GM04503 (cell line): ENCODE measurements around the gene MIER3.
"Not testable (repeated sequence)": the region's sequence is repeated elsewhere in the genome, so short reads cannot be mapped to it uniquely, and the experiment has no call there.

ENCODE experiments used
- DNase-seq: peaks from one replicate; pipeline ENCODE4 v3.0.0-alpha.2; 2012; ENCODE audit warnings: low read depth

Gene MIER3, protein sequence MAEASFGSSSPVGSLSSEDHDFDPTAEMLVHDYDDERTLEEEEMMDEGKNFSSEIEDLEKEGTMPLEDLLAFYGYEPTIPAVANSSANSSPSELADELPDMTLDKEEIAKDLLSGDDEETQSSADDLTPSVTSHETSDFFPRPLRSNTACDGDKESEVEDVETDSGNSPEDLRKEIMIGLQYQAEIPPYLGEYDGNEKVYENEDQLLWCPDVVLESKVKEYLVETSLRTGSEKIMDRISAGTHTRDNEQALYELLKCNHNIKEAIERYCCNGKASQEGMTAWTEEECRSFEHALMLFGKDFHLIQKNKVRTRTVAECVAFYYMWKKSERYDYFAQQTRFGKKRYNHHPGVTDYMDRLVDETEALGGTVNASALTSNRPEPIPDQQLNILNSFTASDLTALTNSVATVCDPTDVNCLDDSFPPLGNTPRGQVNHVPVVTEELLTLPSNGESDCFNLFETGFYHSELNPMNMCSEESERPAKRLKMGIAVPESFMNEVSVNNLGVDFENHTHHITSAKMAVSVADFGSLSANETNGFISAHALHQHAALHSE

DNA sequence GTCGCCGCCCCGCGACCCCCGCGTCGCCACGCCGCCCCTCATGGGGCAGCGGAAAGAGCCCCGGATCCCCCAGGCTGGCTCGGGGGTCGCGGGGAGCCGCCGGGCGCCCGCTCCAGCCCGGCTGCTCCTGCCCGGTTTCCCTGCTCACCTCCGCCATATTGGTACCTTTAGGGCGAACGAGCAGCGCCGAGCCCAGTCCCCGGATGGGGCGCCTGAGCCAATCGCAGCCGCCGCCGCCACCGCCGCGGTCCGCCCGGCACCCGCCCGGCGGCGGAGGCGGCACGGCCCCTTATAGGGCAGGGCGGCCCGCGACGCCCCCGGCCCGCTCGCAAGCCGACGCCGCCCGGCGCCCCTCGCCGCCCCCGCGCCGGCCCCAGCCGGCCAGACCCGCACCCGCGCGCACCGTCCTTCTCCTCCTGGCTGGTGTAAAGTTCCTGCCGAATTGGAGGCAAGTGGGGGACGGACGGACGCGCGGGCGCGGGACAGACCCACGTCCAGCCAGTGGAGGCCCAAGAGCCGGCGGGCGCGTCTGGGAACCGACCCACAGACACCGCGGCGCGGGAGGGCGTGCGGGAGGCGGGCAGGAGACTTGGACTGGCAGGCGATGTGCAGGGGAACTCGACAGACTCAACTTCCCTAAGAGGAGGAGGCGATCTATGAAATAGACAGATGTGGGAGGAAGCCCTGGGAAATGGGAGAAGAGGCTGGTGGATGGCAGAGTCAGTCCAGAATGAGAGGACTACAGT is at the start of gene MIER3:
Gene MIER3, minus strand, starts transcription at position 178 of the 746 bp plus-strand sequence. Its CDS starts 21 bp downstream, at position 157.
- peak; percentile 9 for DNase-seq

GRCh38 chr5:56995596-56995995 is 43.7 kb upstream of the MIER3 start:
- no peak for DNase-seq

- no peak for DNase-seq
These were observed 41.3 kb upstream of the MIER3 start for GRCh38 chr5:56993241-56993640.

DNA sequence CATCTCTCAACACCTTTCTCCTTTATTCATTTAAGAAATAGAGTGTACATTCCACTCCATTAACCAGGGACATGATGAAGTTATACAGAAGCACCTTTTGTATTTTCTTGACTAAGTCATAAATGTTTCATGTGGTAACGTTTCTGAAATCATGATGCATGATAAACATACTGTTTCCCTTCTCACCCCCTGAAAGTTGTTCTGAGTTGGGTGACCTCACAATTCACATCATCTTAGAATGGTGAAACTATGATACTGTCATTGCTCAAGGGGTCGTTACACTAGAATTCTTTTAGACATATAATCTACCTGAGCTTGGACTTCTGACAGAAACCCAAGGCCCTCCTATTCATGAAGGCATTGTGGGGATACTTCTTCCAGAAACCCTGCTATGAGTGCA is 37.8 kb upstream of the MIER3 start:
- no peak for DNase-seq

DNA sequence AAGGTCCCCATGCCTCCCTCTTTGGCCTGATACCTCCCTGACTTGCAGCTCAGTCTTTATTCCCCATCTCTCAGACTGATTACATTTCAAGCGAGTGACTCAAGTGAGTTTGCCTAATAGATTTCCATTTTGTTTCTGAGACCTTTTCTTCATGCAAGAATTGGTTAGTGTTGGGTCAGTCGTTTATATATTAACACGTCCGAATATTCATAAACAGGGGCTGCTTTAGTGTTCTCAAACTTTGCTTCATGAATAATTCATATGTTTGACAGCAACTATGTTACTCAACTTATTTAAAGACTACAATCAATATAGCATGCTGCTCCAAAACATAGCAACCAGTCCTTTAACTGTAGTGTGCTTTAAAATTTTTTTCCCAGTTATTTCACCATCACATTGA is 36.6 kb upstream of the MIER3 start:
- DNase-seq, result no peak

DNA sequence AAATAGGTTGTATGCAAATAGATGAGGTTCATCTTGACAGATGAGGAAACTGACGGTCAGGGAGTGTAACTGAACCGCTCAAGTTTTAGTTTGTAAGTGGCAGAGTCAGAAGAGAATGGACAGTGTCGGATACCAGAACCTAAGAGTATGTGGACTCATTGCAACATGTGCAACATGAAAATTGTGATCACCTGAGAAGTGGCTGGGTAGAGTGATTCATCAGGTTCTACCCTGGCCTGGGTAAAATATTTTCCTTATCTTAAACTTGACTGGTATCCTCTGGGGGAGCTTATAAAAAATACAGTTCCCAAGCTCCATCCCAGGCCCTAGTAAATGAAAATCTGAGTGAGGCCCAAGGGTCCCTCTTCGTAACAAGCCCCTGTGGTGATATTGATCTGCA is 35.2 kb upstream of the MIER3 start:
- DNase-seq, result no peak

DNA sequence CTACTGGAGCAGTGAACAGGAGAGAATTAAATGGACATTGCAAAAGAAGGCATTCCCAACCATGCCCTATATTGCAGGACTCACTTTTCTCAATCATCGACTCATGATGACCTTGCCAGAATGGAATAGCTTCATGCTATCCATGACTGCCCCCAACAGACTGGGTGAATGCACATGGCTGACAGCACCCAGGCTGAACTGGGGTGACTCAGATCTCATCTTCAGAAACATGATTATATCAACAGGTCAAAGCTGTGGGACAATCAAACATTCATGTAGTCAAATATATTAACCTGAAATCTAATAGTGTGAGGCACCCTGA is 34.7 kb upstream of the MIER3 start:
- DNase-seq, result no peak

DNA sequence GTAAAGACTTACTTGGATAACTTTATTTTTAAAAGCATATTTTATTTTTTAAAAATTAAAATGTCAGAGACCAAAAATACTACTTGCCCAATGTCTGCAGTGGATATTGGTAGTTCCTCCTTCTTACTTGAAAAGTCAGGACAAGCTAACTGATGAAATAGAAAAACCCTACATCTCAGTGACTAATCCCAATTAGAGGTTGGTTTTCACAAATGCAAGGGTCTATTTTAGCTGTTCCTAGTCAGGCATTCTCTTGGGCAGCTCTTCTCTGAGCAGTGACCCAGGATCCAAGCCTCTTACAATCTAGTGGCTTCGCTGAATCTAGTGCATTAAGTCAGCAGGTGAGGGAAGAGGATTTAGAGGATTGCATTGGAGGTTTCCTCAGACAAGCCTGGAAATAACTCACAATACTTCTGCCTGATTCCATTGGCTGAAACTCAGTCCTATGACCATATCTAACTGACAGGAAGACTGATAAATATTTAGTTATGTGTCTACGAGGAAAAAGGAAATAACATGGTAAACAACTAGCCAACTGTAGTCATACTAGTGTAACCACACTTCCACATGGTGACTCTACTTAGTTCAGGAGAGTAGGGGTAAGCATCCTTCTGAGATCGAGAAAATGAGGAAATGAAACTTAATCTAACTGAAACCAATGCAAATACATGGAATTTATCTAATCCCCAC is 34.2 kb upstream of the MIER3 start:
- no peak for DNase-seq

DNA sequence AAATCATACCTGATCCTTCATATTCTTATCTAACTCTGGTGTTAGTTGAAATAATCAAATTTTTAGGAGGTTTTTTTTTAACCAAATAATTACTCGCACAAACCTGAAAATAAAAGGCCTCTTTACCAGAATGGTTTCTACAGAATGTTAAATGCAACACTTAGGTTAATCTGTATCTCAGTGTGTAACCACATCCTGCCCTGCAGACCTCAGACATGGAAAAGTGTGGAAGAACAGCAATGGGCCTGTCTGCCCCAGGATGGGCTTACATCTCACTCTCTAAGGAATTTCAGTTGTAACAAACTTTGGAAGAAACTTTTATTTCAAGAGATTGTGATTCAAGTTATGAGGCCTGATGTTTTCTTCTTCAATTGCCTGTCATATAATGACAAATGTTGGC is 32.5 kb upstream of the MIER3 start:
- DNase-seq, result no peak

GRCh38 chr5:56983593-56984361 is 31.9 kb upstream of the MIER3 start:
- no peak for DNase-seq

GRCh38 chr5:56981548-56982315 is 29.8 kb upstream of the MIER3 start:
- no peak for DNase-seq

GRCh38 chr5:56979968-56980367 is 28.0 kb upstream of the MIER3 start:
- DNase-seq, result no peak

- not testable (repeated sequence) for DNase-seq
These were observed 27.6 kb upstream of the MIER3 start for GRCh38 chr5:56979526-56979925.

GRCh38 chr5:56977822-56978221 is 25.9 kb upstream of the MIER3 start:
- no peak for DNase-seq

- no peak for DNase-seq
These were observed 25.1 kb upstream of the MIER3 start for GRCh38 chr5:56977021-56977420.

GRCh38 chr5:56974241-56974640 is 22.3 kb upstream of the MIER3 start:
- no peak for DNase-seq

GRCh38 chr5:56973473-56973872 is 21.6 kb upstream of the MIER3 start:
- DNase-seq, result no peak

DNA sequence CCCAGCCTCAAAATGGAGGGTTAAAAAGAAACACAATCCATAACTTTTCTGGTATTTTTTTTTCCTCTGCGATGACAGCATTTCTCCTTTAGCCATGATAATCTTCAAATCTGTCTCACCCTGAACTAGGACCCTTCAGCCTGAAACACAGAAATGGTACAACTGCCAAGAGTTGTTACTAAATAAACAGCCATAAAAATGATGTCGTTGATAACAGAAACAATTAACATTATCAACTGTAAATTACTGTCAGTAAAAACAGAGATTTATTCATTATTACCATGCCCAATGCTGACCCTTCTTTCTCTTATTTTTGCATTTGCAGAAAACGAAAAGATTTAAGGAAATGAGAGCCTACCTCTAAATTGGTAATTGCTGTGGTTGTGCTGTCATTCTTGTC is 19.4 kb upstream of the MIER3 start:
- no peak for DNase-seq

- DNase-seq, result no peak
These were observed 12.2 kb upstream of the MIER3 start for GRCh38 chr5:56964173-56964572.

- no peak for DNase-seq
These were observed 11.3 kb upstream of the MIER3 start for GRCh38 chr5:56963246-56963645.

GRCh38 chr5:56962286-56962685 is 10.4 kb upstream of the MIER3 start:
- no peak for DNase-seq
